Lung (tissue), 12 donors: ENCODE data around the gene TBCE. TPM values are rescaled to one million over a fixed set of nuclear protein-coding genes. Genes with fewer than 3 reads are reported as not detected.

Experiments
- ATAC-seq: fragments of 200-7000 bp; cut with Tn5 transposase; one replicate; pipeline ENCODE4 v1.9.1; 2020; ENCODE audit warnings: moderate number of reproducible peaks; ENCODE audit not compliant: insufficient read depth, low FRiP score
- DNase-seq, 3 donors: peaks; one replicate each; pipeline ENCODE4 v3.0.0-alpha.2; 2013 to 2017
- H3K27ac ChIP-seq, 2 donors: one replicate each; pipeline ENCODE4 v1.5.1; 2013; ENCODE audit warnings: mild to moderate bottlenecking in 2 of 2, moderate library complexity in 2 of 2, control low read depth in 1 of 2, inconsistent platforms in 1 of 2, low read depth in 1 of 2, low read length in 1 of 2
- H3K27me3 ChIP-seq, 3 donors: one replicate each; pipeline ENCODE4 v1.5.1; 2013; ENCODE audit warnings: low read length in 2 of 3; ENCODE audit not compliant: control insufficient read depth in 3 of 3, insufficient read depth in 3 of 3
- H3K36me3 ChIP-seq, 4 donors: one replicate each; pipeline ENCODE4 v1.5.1; 2013; ENCODE audit warnings: low read length in 4 of 4, mild to moderate bottlenecking in 1 of 4, moderate library complexity in 1 of 4; ENCODE audit not compliant: control insufficient read depth in 4 of 4, insufficient read depth in 4 of 4
- H3K4me1 ChIP-seq, 5 donors: one replicate each; pipeline ENCODE4 v1.5.1; 2013; ENCODE audit warnings: low read length in 5 of 5, mild to moderate bottlenecking in 2 of 5, moderate library complexity in 1 of 5; ENCODE audit not compliant: control insufficient read depth in 5 of 5, insufficient read depth in 5 of 5
- H3K4me3 ChIP-seq: one replicate; pipeline ENCODE4 v1.5.1; 2013; ENCODE audit warnings: mild to moderate bottlenecking, control low read depth, moderate library complexity
- H3K9ac ChIP-seq, 2 donors: one replicate each; pipeline ENCODE4 v1.5.1; 2013; ENCODE audit warnings: low read length in 2 of 2, control low read depth in 1 of 2; ENCODE audit not compliant: insufficient read depth in 1 of 2
- H3K9me3 ChIP-seq, 4 donors: one replicate each; pipeline ENCODE4 v1.5.1; 2013; ENCODE audit warnings: low read length in 3 of 4, mild to moderate bottlenecking in 1 of 4, moderate library complexity in 1 of 4; ENCODE audit not compliant: control insufficient read depth in 4 of 4, insufficient read depth in 3 of 4
- WGBS, 2 donors: extraction: QIAGEN DNeasy Blood & Tissue Kit; methylation state at CpG; one replicate each; pipeline ENCODE4 v1.1.7; 2013; 5-methylcytosine and 5-hydroxymethylcytosine counted together
- polyA plus RNA-seq, 2 donors: library from polyadenylated mRNA; stranded (reverse); fragments of 200-250 nt; gene quantifications; one replicate each; pipeline ENCODE4 v1.2.1, GENCODE V29; 2013
- total RNA-seq, 2 donors: library from RNA; depleted of rRNA in 1 of 2; stranded (reverse); fragments of >200 nt in 1 of 2; gene quantifications; one replicate each; pipeline ENCODE4 v1.2.1, GENCODE V29; 2014 to 2021
- TF ChIP-seq, protein P1 (sequence below): IDR thresholded peaks from 2 replicates; pipeline ENCODE4 v1.5.1; 2012; ENCODE audit warnings: mild to moderate bottlenecking; ENCODE audit errors: control extremely low read depth, extremely low read depth
- donor health status: control.
- donor health status: control.
- donor health status: Bipolar disorder and iron deficiency.
- donor health status: healthy.
- donor health status: DM: yes; HTN: yes; CAD: no.

Gene TBCE
- total and polyA plus RNA-seq, 4 donors: 16.4 to 39.2 (median 28.8) TPM

DNA sequence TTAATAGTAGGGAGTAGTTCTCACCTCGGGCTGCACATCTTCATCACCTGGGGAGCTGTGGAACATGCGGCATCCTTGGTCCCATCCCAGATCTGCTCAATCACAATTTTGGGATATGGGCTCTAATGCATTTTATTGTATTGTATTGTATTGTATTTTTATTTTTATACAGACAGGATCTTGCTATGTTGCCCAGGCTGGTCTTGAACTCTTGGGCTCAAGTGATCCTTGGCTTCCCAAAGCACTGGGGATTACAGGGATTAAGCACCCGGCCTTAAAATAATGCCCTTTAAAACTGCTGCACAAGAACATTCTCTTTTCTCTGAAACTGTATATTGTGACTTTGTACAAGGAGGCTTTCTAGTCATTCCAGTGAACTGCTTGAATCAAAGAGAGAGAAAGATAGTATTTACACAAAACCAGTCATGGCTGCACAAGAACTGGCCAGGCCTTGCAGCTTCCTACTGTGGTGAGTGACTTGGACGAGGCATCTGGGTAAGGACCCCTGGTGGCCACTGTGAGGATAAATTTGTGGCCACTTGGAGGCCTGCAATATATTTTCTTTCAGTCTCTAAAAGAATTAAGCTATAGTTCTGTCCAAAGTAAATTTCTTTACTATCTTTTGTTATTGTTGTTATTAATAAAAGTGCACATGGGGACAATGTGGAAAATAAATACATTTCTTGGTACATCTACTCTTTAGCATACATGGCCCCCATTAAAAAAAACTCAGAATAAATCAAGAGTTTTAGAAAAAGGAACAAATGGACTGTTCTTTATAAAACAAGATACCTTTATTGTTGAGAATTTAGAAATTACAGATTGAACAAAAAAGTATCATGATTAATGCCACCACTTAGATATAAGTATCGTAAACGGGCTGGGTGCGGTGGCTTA, 48.0 kb downstream of the TBCE start:
- ATAC-seq (peak; percentile 71), DNase-seq (peak; percentile 60 to 75 (median 63))
- no peak overlapping the region for H3K4me3 ChIP-seq
- no peaks in the 10 kb centered on the region for H3K9me3 ChIP-seq
- peaks cover 0 to 13% (median 6%) of the 10 kb centered on the region in 4 donors for H3K36me3 ChIP-seq
- no peaks in the 10 kb centered on the region for H3K27me3 ChIP-seq
- H3K27ac ChIP-seq: no peak overlapping the region
- 82 to 84% methylated on average over 7 of the region's 7 CpGs for WGBS, 2 donors
- H3K9ac ChIP-seq: no peak overlapping the region
- TF ChIP-seq, protein P1, sequence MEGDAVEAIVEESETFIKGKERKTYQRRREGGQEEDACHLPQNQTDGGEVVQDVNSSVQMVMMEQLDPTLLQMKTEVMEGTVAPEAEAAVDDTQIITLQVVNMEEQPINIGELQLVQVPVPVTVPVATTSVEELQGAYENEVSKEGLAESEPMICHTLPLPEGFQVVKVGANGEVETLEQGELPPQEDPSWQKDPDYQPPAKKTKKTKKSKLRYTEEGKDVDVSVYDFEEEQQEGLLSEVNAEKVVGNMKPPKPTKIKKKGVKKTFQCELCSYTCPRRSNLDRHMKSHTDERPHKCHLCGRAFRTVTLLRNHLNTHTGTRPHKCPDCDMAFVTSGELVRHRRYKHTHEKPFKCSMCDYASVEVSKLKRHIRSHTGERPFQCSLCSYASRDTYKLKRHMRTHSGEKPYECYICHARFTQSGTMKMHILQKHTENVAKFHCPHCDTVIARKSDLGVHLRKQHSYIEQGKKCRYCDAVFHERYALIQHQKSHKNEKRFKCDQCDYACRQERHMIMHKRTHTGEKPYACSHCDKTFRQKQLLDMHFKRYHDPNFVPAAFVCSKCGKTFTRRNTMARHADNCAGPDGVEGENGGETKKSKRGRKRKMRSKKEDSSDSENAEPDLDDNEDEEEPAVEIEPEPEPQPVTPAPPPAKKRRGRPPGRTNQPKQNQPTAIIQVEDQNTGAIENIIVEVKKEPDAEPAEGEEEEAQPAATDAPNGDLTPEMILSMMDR: peak; percentile 55
- H3K4me1 ChIP-seq: peaks cover 0 to 6% (median 0%) of the 10 kb centered on the region in 5 donors

DNA sequence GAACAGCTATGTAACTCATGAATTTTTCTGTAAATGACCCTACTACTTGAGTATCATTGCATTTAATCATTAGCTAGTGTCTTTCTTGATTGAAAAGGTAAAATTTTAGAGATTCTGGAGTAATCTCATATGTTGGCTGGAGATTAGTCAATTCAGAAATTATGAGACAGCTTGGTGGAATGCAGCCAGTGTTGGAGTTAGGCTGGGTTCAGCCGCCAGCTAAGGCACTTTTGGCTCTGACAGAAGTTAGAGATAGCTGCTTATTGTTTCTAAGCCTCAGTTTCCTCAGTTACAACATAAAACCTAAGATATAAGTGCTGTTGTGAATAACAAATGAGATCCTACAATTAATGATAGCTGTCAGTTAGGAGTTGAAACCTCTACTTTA, 49.4 kb downstream of the TBCE start:
- peak in 1 of 3 donors; percentile 71 for DNase-seq
- Histone ChIP-seq H3K9me3 (no peaks in the 10 kb centered on the region), H3K27ac (no peak overlapping the region), H3K4me3 (no peak overlapping the region), H3K4me1 (peaks cover 0 to 6% (median 0%) of the 10 kb centered on the region in 5 donors), H3K9ac (no peak overlapping the region), H3K27me3 (no peaks in the 10 kb centered on the region), H3K36me3 (peaks cover 0 to 13% (median 6%) of the 10 kb centered on the region in 4 donors)
- no peak for ATAC-seq
- TF ChIP-seq, protein P1: no peak
- whole genome bisulfite sequencing, 2 donors: 83 to 86% methylated on average over 1 of the region's 1 CpG

DNA sequence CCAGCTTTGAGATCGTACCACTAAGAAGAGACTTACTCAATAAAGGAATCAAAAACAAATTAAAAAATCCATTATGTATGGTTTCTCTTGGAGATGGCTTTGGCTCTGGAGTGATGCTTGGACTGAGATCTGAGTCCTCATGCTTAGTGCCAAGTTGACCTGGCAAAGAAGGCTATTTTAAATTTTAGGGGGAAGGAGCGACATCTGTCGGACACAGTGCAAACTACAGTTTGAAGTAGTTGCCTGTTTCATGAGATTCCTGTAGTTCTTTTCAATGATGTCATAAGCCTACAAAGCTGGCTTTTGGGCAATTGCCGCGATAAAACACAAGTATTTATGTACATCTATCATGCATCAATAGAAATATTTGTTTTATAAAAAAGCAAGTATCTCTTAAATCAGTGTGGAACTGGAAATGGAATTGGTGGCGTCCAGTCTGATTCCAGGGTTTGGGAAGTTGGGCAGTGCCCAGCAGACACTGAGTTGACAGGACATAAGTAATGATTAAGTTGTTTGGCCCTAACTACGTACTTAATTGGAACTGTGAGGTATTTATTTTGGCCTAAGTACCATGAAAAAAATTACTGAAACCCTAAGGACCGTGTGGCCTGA, 50.0 kb downstream of the TBCE start:
- H3K9me3 ChIP-seq: no peaks in the 10 kb centered on the region
- DNase-seq (peak; percentile 81 to 92 (median 90)), ATAC-seq (no peak)
- H3K4me3 ChIP-seq: no peak overlapping the region
- no peak overlapping the region for H3K27ac ChIP-seq
- TF ChIP-seq, protein P1: peak; percentile 81
- peaks cover 0 to 6% (median 0%) of the 10 kb centered on the region in 5 donors for H3K4me1 ChIP-seq
- H3K36me3 ChIP-seq: peaks cover 0 to 15% (median 6%) of the 10 kb centered on the region in 4 donors
- H3K9ac ChIP-seq: no peak overlapping the region
- no peaks in the 10 kb centered on the region for H3K27me3 ChIP-seq
- 37 to 40% methylated on average over 8 of the region's 8 CpGs for WGBS, 2 donors
